Fibroblast of villous mesenchyme (primary cell): Measurements from ENCODE around the gene HDAC9. TPM values are rescaled to one million over a fixed set of nuclear protein-coding genes. Genes with fewer than 3 reads are reported as not detected.
A peak's percentile ranks its signal among the peaks of the same experiment; 100 is the strongest.

Experiments
- DNase-seq: peaks from one replicate; pipeline ENCODE4 v3.0.0-alpha.2; 2010; ENCODE audit warnings: low read depth
- H3K4me3 ChIP-seq: 2 replicates; pipeline ENCODE4 v1.5.1; 2011; ENCODE audit warnings: low read depth, mild to moderate bottlenecking, low read length
- CTCF ChIP-seq: IDR thresholded peaks from 2 replicates; pipeline ENCODE4 v1.5.1; 2012; ENCODE audit warnings: low read depth, mild to moderate bottlenecking, low read length; ENCODE audit not compliant: insufficient read depth
- total RNA-seq: library from RNA; depleted of rRNA; stranded (reverse); fragments of >200 nt; gene quantifications from 2 replicates; pipeline ENCODE4 v1.2.3, GENCODE V29; 2012

The HDAC9 gene
- total RNA-seq, 1 donor: 16.8 TPM

DNA sequence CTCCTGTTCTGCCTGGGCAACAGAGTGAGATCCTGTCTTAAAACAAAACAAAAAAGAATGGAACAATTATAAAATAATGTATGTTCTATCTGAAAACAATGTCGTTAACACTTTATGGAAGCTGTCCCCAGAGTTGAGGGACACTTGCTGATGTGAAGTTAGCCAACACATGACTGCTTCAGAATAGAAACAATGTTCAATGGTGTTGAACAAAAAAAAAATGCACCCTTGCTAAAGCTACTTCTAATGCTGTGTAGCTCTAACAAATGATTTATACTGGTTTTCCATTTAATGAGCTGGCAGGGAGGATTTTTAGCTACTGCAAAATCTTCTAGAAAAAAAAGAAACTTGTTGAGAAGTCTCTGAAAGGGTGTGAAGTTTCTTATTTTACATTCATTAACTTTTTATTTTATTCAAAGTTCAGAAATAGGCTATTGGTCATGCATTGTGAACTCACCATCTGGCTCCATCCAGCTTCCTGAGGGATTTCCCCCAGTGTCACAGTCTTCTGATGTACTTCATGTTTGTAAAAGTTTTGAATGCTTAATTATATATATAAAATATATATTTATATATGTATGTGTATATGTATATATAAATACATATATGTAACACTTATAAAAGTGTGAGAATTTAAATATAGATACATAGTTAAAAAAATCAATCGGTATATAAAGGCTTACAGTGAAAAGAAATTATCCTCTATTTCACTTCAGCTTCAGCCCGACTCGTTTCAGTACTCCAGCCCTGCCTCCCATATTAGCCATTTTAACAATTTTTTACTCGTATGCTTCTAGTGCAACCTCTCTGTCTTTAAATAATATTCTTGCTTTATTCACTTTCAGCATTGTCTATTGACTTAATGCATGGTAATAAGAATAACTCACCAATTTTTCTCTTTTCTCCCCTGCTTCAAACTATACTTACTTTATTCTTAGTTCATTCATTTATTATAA lies 35.0 kb downstream of the HDAC9 start:
- no peak for TF ChIP-seq CTCF
- H3K4me3 ChIP-seq: no peak overlapping the region
- DNase-seq: no peak

DNA sequence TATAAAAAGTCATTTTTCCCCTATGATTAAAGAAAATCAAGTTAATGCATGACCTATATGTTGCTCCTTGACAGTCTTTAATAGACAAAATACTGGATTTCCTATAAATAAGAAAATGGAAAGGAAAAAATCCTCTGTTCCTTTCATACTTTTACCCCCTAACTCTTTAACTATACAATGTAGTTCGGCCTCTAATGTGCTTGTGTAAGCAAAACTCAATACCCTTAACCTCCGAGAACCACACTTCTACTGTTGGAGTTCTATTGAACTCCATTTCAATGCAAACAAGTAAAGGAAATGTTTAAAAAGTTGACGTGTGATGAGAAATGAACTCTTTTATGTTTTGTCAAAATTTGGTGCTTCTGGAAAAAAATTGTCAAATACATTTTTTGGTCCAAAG lies 36.0 kb downstream of the HDAC9 start:
- no peak for TF ChIP-seq CTCF
- no peak overlapping the region for H3K4me3 ChIP-seq
- DNase-seq: no peak

DNA sequence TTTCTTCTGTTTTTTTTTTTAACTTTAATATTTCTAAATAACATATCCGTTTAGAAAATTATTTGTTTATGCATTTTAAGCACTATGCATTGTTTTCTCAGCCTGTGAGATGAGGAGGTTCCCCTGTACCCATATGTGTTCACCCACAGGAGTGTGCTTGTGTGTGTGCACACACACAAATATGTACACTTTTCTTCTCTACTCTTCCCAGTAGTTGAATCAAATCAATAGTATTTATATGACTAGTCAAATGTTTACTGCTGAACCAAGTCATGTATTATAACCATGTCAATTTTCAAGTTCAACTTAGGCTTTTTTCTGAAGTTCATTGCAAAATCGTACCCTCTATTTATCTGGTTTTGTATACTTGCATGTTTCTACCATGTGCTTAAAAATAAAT lies 37.3 kb downstream of the HDAC9 start:
- TF ChIP-seq CTCF: no peak

DNA sequence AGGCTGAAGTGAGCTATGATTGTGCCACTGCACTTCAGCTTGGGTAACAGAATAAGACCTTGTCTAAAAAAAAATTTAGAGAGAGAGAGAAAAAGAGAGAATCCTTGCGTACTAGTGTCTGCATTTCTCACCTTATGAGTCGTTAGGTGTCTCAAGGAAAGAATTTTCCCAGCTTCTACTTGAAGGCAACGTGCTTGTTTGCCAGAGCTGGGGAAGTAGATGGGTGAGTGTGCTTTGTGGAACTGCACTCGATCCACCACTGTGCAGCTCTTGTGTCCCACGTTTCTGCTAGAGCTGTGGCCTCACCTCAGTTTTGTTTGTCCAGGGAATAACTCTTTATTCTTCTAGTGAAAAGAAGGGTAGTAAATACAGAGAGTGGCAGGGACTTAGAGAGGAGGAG lies 38.9 kb downstream of the HDAC9 start:
- DNase-seq: no peak
- no peak for TF ChIP-seq CTCF
- no peak overlapping the region for H3K4me3 ChIP-seq

More for the DNA sequence above, 37.3 kb downstream of the HDAC9 start:
- DNase-seq: no peak
- H3K4me3 ChIP-seq: no peak overlapping the region

DNA sequence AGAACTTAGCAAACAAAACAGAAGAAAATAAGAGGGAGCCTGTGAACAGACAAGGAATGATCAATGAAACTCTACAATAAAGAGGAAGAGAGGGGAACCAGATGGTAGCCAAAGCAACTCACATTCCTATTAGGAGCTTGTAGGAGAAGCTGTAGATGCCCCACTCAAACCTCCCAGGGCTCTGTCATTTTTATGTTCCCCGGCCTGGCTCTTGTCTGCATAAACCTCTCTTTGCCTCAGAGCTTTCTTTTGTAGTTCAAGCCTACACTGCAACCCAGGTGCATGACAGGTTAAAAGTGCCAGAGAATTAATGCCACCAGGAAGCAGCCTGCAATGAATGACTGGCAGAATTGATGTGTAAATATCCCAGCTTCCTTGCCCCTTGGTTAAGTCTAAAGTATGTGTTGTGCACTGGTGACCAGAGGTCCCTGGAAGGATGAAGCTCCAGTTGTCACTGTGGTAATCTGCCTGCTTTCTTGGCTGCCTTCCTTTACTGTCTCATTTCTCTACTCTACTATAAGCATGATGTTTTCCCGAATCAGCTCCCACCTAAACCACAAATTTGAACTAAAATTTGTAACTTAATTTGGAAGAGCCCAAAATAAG lies 40.4 kb downstream of the HDAC9 start:
- H3K4me3 ChIP-seq: no peak overlapping the region
- DNase-seq: no peak
- TF ChIP-seq CTCF: no peak

DNA sequence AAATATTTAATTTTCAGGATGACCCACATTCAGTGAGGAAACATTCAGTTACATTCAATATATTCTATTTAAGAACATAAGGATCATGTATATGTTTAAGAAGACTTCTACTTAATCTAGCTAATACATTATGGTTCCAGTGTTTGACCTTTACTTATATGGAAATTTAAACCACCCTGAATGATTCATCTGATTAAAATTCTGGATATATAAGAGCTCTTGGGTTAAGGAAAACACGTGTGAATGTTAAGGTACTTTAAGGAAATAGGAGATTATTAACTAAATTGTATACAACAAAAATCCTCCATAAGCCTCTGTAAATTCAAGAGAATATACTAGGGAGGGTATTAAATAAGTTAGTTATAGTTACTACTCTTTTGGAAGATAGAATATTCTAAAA lies 40.9 kb downstream of the HDAC9 start:
- TF ChIP-seq CTCF: no peak
- no peak overlapping the region for H3K4me3 ChIP-seq
- DNase-seq: peak; percentile 19
